Endothelial cell (in vitro differentiated cells): Measurements from ENCODE around the gene KLF16. TPM values are rescaled to one million over a fixed set of nuclear protein-coding genes. Genes with fewer than 3 reads are reported as not detected.

Source experiments
- DNase-seq: peaks from one replicate; pipeline ENCODE4 v3.0.0; 2021; ENCODE audit warnings: low spot score
- H3K27ac Mint-ChIP-seq: one replicate; pipeline ENCODE4 v1.8.0; 2021; ENCODE audit warnings: mixed read lengths, inconsistent platforms; ENCODE audit not compliant: unreplicated experiment
- H3K27me3 Mint-ChIP-seq: one replicate; pipeline ENCODE4 v1.8.0; 2021; ENCODE audit warnings: mild to moderate bottlenecking, moderate library complexity, mixed read lengths, inconsistent platforms; ENCODE audit not compliant: unreplicated experiment
- H3K36me3 Mint-ChIP-seq: one replicate; pipeline ENCODE4 v1.8.0; 2021; ENCODE audit warnings: mild to moderate bottlenecking, low read depth, mixed read lengths, inconsistent platforms; ENCODE audit not compliant: unreplicated experiment
- H3K4me1 Mint-ChIP-seq: one replicate; pipeline ENCODE4 v1.8.0; 2021; ENCODE audit warnings: mild to moderate bottlenecking, mixed read lengths, inconsistent platforms; ENCODE audit not compliant: unreplicated experiment
- H3K4me3 Mint-ChIP-seq: one replicate; pipeline ENCODE4 v1.8.0; 2021; ENCODE audit warnings: mild to moderate bottlenecking, mixed read lengths, inconsistent platforms; ENCODE audit not compliant: unreplicated experiment
- H3K9me3 Mint-ChIP-seq: one replicate; pipeline ENCODE4 v1.8.0; 2021; ENCODE audit warnings: mixed read lengths, inconsistent platforms; ENCODE audit not compliant: unreplicated experiment
- CTCF ChIP-seq: fragments of 200-600 bp; sonication (generic); IDR thresholded peaks from one replicate; pipeline ENCODE4 v1.5.0; 2021; ENCODE audit warnings: antibody characterized with exemption; ENCODE audit not compliant: unreplicated experiment
- total RNA-seq: library from RNA; stranded (reverse); fragmentation: NEBNext Ultra II Directional; extraction: Animal tissue kit (Norgen Biotek cat#: 25700); gene quantifications from one replicate; pipeline ENCODE4 v1.2.1, GENCODE V29; 2021; ENCODE audit not compliant: unreplicated experiment

KLF16 gene
- total RNA-seq, 1 donor from 2014 or later = 19.9 TPM

- TF ChIP-seq CTCF = no peak
- Mint-ChIP-seq H3K36me3 (peaks cover 18% of the 10 kb centered on the region), H3K4me3 (no peak overlapping the region)
These were observed 13.4 kb downstream of the KLF16 start for GRCh38 chr19:1849886-1850398.

GRCh38 chr19:1849132-1849474 lies 14.3 kb downstream of the KLF16 start:
- Mint-ChIP-seq H3K27ac (no peak overlapping the region), H3K9me3 (no peaks in the 10 kb centered on the region), H3K4me3 (peak overlapping the region; percentile 90), H3K36me3 (peaks cover 18% of the 10 kb centered on the region), H3K27me3 (peaks cover 40% of the 10 kb centered on the region), H3K4me1 (peaks cover 14% of the 10 kb centered on the region)
- no peak for TF ChIP-seq CTCF
- DNase-seq = no peak

More at GRCh38 chr19:1849886-1850398, 13.4 kb downstream of the KLF16 start:
- no peak overlapping the region for H3K27ac Mint-ChIP-seq
- H3K9me3 Mint-ChIP-seq = no peaks in the 10 kb centered on the region
- peaks cover 40% of the 10 kb centered on the region for H3K27me3 Mint-ChIP-seq
- peaks cover 14% of the 10 kb centered on the region for H3K4me1 Mint-ChIP-seq
- no peak for DNase-seq

- peak; percentile 97 for DNase-seq
- H3K9me3 Mint-ChIP-seq = no peaks in the 10 kb centered on the region
- peaks cover 18% of the 10 kb centered on the region for H3K36me3 Mint-ChIP-seq
- peak within 1 kb of the TSS; percentile 99 for H3K27ac Mint-ChIP-seq
- peaks cover 14% of the 10 kb centered on the region for H3K4me1 Mint-ChIP-seq
- peak; percentile 93 for TF ChIP-seq CTCF
- peak within 1 kb of the TSS; percentile 97 for H3K4me3 Mint-ChIP-seq
- peaks cover 40% of the 10 kb centered on the region for H3K27me3 Mint-ChIP-seq
These were observed 14.8 kb downstream of the KLF16 start, which contains the start of gene REXO1 for GRCh38 chr19:1848399-1849131. Gene REXO1 (minus strand): TSS chr19:1848483. CDS start chr19:1848358, 125 bp downstream.

GRCh38 chr19:1847684-1848398 lies 15.5 kb downstream of the KLF16 start:
- peak overlapping the region; percentile 97 for H3K4me3 Mint-ChIP-seq
- peaks cover 18% of the 10 kb centered on the region for H3K36me3 Mint-ChIP-seq
- no peak for TF ChIP-seq CTCF
- H3K27me3 Mint-ChIP-seq = peaks cover 39% of the 10 kb centered on the region
- H3K27ac Mint-ChIP-seq = peak overlapping the region; percentile 99
- peak; percentile 71 for DNase-seq
- no peaks in the 10 kb centered on the region for H3K9me3 Mint-ChIP-seq
- H3K4me1 Mint-ChIP-seq = peaks cover 14% of the 10 kb centered on the region

- H3K36me3 Mint-ChIP-seq = peaks cover 18% of the 10 kb centered on the region
- no peak for DNase-seq
- peak overlapping the region; percentile 97 for H3K4me3 Mint-ChIP-seq
- peak overlapping the region; percentile 99 for H3K27ac Mint-ChIP-seq
- no peaks in the 10 kb centered on the region for H3K9me3 Mint-ChIP-seq
- TF ChIP-seq CTCF = no peak
- H3K4me1 Mint-ChIP-seq = peaks cover 15% of the 10 kb centered on the region
- H3K27me3 Mint-ChIP-seq = peaks cover 40% of the 10 kb centered on the region
These were observed 16.1 kb downstream of the KLF16 start for GRCh38 chr19:1847348-1847683.
